ENCODE results near the gene KNDC1. TPM values are rescaled to one million over a fixed set of nuclear protein-coding genes. Genes with fewer than 3 reads are reported as not detected.
"Not testable (repeated sequence)": the region's sequence is repeated elsewhere in the genome, so short reads cannot be mapped to it uniquely, and the experiment has no call there.

The KNDC1 gene, protein sequence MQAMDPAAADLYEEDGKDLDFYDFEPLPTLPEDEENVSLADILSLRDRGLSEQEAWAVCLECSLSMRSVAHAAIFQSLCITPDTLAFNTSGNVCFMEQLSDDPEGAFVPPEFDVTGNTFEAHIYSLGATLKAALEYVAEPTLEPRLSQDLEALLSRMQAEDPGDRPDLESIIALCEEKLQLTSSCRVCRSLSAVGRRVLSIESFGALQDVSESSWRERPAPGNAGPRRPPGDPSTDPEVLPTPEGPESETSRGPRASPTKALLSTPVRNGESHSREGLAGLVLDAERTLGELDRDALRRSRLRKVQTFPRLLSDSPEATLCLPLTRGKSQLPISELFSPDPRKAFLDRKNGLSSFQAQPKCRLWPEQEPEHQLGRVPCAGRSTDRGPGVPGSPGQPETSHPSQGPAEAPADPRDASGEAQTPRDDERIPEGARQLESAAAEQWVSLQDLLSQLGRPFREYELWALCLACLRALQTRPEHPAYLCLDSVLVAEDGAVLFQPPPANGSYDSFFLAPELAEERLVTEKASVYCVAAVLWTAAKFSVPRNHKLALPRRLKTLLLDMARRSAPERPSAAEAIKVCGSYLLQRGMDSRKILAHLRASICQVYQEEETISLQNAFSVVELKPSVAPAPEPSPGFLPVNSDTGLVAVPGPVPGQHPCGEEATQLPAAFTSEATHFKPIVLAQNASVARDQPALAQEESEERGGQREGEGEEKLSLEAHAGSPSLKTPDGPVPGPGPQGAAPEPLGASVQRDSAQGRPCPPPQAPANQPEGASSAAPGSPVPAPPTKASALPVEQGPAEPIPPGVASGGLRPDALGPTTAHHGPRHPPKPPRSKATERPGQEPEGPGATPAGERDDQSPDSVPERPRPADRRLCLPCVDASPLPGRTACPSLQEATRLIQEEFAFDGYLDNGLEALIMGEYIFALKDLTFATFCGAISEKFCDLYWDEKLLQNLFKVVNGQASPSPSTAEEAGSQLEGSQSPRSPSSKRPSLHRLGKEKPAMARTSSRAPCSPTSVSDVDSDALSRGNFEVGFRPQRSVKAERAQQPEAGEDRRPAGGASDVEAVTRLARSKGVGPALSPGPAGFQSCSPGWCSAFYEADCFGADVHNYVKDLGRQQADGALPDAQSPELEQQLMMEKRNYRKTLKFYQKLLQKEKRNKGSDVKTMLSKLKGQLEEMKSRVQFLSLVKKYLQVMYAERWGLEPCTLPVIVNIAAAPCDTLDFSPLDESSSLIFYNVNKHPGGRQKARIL (N-terminal part only)
- total RNA-seq, result not detected in 2 replicates
- 0.05 TPM for polyA plus RNA-seq (2012)

DNA sequence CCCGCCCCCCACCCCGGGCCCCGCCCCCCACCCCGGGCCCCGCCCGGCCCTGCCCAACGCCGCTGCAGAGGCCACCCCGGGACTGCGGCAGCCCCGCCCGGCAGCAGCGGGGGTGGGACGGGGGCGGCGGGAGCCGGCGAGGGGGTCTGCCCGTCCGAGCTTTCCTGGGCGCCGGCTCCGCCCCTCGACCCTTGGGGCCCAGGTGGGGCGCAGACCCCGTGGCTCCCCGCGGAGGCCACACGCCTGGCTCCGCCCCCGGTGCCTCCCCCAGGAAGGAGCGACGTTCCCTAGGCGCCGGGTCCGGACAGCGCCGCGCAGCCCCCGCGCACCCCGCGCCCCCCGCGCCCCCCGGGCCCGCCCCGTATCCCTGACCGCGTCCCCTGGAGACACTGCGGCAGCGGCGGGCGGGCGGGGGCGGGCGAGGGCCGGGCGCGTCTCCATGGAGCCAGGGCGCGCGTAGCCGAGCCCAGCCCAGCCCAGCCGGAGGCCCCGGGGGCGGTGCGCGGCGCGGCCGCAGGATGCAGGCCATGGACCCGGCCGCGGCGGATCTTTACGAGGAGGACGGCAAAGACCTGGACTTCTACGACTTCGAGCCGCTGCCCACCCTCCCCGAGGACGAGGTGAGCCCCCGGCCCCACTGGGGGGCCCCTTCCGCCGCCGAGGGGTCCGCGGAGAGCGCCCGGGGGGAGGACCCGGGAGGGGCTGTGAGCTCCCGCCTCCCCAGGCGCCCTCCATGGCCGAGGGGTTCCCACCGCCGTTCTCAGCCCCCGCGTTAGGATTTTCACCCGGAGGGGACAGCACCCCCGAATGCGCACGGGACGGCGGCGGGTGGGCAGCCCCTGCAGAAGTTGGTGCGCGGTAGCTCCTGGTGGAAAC lies at the start of gene KNDC1:
Gene KNDC1 (plus strand): TSS at position 270 of the 876 bp plus-strand sequence. CDS start 249 bp downstream, at position 519.
- DNase-seq (ENCODE audit: low read depth), result no peak

DNA sequence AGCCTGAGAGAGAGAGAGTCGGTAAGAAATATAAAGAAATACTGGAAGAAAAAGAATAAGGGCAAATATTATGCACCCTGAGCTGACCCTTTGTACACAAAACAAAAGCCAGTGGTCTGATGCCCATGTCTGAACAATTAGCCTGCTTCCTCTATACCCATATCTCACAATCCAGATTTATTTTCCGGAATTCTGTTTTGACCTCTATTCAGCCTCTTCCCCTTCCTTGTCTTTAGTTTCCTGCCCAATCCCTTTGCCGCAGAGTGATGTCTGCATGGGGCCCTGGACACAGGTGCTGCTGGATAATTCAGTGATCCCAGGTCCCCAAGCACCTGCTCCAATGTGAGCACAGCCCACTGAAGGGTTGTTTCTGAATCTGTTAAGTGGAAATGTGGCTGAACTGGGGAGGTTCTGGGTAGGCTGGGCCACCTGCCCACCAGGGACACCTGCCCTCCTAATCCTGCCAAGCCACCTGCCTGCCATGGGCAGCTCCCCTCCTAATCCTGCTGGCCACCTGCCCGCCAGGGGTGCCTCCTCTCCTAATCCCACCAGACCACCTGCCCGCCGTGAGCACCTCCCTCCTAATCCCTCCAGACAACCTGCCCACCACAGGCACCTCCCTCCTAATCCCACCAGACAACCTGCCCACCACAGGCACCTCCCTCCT lies 49.3 kb upstream of the KNDC1 start:
- DNase-seq (ENCODE audit: low read depth), result no peak

DNA sequence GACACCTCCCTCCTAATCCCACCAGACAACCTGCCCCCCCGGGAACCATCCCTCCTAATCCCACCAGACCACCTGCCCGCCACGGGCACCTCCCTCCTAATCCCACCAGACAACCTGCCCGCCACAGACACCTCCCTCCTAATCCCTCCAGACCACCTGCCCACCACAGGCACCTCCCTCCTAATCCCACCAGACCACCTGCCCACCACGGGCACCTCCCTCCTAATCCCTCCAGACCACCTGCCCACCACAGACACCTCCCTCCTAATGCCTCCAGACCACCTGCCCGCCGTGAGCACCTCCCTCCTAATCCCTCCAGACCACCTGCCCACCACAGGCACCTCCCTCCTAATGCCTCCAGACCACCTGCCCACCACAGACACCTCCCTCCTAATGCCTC lies 48.4 kb upstream of the KNDC1 start:
- DNase-seq (ENCODE audit: low read depth), result not testable (repeated sequence)

DNA sequence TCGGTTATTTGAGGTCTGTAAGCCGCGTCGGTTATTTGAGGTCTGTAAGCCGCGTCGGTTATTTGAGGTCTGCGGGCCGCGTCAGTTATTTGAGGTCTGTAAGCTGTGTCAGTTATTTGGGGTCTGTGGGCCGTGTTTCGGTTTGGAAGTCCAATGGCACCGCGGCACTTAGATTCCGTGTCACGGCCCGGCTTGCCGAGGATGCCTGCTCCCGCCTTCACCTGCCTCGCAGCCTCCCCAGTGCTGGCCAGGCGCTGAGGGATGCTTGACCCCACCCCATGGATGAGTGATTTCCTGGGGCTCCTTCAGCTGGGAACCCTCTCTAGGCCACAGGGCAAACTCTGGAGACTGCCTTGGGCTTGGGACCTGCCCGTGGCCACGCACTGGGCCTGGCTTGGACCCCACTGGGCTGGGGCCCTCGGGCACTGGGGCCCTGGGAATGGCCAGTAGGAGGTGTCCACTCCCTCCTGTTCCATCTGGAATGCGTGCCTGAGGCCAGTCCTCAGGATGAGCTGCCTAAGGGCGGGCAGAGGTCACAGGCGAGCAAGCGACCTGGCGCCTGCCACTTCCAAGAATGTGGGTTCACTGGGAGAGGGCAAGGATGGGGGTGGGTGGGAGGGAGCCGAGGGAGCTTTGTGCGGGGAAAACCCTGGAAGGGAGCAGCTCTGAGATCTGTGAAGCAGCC lies 46.7 kb upstream of the KNDC1 start:
- DNase-seq (ENCODE audit: low read depth), result no peak

DNA sequence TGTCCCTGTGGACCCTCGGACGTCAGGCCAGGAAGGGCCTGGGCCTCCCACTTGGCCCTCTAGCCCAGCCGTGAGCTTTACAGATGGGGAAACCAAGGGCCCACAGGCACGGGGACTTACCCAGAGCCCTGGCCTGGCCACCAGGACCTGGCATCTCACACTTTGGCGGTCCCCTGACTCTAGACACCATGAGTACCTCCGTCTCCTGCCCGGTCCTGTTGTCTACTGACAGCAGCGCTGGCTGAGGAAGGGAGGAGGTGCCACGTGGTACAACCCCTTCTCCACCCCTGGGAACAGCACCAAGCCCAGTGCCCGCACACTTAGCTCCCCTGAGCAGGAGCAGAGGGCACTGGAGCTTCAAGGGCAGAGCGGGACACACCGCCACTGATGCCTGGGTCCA lies 46.2 kb upstream of the KNDC1 start:
- DNase-seq (ENCODE audit: low read depth), result no peak

DNA sequence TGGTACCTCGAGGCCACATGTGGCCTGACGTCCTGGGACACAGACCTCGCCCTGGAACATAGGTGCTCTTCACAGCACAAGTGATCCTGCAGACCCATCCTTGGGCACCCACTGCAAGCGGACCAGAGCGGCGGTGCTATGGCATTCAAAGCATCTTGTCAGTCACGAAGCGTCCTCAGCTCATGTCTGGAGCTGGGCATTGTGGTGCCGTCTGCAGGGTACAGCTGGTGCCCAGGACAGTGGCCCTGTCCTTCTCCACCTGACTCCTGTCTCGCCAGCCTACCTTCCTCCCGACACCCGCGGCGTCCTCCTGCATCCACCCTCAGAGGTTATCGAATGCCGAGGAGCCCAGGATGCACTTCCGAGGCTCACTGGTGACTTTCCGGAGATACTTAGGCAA lies 45.8 kb upstream of the KNDC1 start:
- DNase-seq (ENCODE audit: low read depth), result no peak

DNA sequence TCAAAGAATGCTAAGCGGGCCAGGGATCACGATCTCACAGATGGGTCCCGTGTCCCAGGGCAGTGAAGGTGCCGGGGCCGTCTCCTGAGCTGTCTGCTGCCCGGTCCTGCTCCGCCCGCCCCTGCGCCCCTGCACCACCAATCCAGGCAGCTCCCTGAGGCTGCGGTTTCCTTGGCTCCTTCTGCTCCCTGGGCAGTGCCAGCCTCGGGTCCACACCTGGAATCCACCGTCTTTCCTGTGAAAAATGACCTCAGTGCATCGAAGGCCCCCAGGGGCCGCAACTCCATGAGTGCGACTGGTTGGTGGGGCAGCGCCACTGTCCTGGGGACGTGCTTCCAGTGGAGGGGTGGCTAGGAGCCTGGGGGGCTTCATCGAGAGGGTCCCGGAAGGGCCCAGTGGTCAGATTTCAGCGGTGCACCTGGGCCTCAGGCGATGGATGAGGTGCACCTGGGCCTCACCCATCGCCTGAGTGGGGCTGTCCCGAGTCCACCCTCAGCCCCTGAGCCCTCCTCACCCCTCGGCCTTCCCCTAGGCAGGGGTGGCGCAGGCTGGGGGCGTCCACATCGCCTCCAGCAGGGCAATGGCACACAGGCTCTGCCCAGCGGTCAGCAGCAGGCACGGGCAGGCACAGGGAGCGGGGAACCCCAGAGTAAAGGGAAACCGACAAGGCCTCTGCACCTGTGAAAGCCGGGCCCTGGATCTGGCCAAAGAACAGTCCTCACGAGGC lies 45.1 kb upstream of the KNDC1 start:
- DNase-seq (ENCODE audit: low read depth), result no peak

DNA sequence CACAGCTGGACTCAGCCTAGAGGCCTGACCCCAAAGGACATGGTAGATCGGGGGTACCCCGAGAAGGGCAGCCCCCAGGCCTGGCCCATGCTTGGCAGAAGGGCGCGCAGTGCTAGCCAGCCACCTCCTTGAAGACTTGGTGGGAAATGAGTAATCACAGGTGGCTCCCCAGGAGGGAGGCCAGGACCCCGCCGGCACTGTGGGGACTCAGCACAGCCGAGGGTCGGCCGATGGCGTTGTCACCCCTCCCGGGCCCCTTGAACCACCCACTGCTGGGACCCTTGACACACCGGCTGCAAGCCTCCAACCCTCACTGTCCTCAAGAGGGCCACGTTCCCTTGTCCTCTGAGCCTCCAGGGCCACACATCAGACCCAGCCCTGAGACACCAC lies 44.6 kb upstream of the KNDC1 start:
- no peak for DNase-seq (ENCODE audit: low read depth)

DNA sequence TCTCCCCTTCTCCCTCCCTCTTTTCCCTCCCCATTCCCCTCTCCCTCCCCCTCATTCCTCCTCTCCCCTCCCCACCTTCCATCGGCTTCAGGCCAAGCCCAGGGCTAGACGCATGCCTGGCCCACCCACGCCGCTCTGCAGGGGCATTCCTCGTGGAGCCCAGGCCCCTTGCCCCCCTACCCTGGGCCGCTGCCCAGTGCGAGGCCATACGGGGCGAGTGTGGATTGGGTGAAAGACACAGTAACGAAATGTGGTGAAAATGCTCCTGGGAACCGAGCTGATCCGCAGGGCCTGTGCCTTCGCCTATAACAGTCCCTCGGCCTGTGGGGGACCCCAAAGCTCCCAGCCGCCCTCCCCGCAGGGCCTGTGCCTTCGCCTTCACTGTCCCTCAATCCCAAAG lies 44.0 kb upstream of the KNDC1 start:
- no peak for DNase-seq (ENCODE audit: low read depth)

DNA sequence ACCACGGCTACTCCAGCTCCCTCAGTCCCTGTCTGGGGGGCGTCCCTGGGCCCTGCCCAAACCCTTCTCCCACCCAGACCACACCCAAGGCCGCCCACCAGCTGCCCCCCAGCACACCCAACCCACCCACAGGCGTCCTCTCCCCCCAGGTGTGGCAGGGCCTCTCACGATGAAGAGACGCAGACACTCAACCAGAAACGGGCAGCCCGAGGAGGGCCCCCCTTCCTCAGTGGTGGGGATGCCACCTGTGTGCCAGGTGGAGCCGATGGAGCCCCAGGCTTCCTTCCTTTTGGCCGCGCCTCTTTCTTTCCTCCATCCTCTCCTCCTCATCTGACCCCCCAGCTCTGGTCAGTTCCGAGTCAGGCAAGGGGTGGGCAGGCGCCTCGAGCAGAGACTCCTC lies 43.6 kb upstream of the KNDC1 start:
- no peak for DNase-seq (ENCODE audit: low read depth)

DNA sequence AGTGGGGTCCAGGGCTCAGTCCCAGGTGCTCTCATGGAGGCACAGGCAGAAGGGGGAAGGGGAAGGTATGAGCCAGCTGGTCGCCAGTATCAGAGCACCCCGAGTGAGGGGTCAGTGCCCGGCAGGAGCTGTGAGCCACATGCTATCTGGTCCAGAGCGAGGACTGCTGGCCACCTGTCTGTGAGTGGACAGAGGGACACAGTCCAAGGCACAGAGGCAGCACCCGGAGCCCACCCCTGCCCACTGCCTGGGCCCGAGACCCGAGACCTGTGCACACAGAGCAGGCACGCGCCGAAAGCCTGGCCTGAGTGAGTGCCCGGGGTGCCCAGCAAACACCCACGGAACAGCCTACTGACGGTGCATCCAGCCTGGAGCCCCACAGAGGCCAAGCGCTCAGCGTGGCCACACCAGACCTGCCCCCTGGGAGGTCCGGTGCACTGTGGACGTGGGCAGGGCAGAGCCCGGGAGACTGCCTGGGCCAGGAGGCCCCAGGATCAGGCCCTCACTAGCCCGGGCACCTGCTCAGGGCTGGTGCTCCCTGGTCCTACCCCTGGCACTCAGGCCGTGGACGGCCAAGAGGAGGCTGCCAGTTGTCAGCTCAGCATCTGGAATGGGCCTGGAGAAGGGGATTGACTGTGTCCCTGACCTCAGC lies 42.9 kb upstream of the KNDC1 start:
- DNase-seq (ENCODE audit: low read depth), result no peak

DNA sequence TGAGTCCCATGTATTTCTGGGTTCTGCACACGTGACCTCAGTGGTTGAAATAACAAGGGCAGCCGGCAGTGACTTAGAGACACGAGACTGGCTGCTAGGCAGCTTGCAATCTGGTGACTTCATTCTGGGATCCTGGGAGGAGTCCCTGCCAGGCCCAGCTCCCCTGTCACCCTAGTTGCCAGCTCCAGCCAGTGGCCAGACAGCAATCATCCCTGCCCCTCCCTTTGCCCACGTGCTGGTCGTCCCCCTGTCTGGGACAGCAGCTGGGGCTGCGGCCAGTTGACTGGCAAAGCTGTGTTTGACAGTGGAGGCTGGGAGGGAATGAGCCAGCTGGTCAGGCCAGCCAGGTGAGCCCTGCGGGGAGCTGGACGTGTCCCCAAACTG lies 42.3 kb upstream of the KNDC1 start:
- DNase-seq (ENCODE audit: low read depth), result peak; percentile 82

DNA sequence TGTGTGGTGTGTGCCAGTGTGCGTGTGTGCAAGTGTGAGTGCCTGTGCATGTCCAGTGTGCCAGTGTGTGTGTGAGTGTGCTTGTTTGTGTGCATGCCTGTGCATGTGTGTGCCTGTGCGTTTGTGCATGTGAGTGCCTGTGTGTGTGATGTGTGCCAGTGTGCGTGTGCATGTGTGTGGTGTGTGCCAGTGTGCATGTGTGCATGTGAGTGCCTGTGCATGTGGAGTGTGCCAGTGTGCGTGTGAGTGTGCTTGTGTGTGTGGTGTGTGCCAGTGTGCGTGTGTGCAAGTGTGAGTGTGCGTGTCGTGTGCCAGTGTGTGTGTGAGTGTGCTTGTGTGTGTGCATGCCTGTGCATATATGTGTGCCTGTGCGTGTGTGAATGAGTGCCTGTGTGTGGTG lies 38.5 kb upstream of the KNDC1 start:
- no peak for DNase-seq (ENCODE audit: low read depth)

DNA sequence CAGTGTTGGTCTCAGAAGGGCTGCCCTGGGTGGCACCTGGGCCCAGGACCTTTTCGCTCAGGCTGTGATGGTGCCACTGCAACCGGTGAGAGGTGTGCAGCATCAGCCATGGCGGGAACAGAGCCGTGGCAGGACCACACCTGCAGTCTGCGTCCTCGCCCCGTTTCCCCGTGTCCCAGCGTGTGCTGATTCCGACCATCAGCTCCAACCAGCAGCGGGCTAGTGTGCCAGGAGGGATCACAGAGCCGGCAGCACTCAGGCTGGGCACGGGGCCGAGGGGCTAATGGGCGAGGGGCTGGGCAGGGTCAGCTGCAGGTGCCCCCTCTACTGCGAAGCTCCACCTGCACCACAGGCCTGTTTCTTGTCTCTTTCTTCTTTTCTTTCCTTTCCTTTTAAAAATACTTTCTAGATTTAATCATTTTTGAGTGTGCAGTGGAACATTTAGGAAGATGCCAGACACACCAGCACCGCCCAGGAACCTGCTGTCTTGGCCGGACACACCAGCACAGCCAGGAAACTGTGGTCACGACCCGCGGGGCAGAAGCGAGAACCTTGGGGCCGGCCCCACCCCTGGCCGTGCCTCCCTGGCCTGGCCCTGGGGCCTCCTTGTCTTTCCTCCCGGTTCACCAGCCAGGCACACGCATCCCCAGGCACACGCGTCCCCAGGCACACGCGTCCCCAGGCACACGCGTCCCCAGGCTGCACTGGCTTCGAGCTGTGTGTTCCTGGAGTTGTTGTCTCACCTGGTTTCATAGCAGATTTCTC lies 37.7 kb upstream of the KNDC1 start:
- no peak for DNase-seq (ENCODE audit: low read depth)

DNA sequence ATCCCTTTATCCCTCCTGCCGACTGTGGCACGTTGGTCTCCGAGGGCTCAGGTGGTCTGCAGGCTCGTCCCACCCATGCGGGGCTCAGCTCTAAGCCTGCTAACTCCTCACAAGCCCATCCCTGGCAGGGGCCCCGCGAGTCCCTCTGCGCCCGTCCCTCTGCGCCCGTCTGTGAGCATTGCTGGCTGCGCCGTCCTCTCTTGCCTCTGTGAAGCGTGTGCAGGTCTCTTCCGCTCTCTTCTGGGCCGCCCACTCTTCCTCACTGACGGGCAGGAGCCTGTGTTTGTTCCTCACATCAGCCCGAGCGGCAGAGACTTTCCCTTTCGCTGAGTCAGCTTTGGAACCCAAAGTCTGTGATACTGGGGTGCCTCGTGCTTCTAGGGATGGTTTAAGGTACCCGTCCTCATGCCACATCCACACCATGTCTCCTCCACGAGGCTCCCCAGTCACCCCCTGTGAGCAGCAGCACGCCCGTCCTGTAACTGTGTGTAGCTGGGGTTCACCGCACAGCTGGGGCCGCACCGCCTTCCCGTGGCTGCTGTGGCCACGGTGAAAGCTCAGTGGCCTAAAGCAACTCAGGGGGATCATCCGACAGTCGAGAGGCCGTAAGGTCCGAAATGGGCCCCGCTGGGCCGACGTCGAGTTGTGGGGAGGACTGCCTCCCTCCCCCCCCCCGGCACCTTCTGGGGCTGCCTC lies 36.8 kb upstream of the KNDC1 start:
- no peak for DNase-seq (ENCODE audit: low read depth)

DNA sequence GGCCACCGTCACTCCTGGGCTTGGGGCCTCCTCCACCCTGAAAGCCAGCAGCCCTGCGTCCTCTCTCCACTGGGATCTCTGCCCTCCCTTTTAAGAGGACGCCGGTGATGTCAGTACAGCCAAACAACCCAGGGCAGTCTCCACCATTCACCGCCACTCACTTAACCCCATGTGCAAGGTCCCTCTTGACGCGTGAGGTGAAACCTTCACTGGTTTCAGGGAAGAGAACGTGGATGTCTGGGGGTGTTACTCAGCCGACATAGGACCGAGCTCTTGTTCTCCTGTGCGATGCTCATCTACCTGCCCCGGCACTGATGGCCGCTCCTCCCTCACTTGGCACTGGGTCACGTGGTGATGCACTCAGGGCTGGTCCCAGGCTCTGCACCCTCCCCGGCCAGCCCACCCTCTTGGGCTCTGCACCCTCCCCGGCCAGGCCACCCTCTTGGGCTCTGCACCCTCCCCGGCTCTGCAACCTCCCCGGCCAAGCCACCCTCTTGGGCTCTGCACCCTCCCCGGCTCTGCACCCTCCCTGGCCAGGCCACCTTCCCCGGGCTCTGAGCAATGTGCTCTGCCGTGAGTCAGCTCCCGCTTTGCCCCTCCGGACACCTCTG lies 36.2 kb upstream of the KNDC1 start:
- no peak for DNase-seq (ENCODE audit: low read depth)
